MCF 10A (cell line): ENCODE measurements around the gene PDYN. TPM values are rescaled to one million over a fixed set of nuclear protein-coding genes. Genes with fewer than 3 reads are reported as not detected.

Source experiments
- BruUV-seq: library from RNA; stranded (reverse); fragments of 400-500 nt; replicated peaks from 2 replicates; lab custom pipeline; 2021; lab: Mats Ljungman, UMichigan
- CTCF ChIA-PET: fragments of 300-600 bp; sonication (Branson Sonifier 250); formaldehyde crosslinking; extraction: SDS; loops from one replicate; lab custom pipeline; 2021; ENCODE audit warnings: antibody characterized with exemption, inconsistent platforms; lab: Yijun Ruan, JAX
- POLR2A ChIA-PET: fragments of 300-600, 350-650 bp; sonication (Branson Sonifier 250); formaldehyde crosslinking; extraction: SDS; loops from one replicate; lab custom pipeline; 2020; ENCODE audit warnings: antibody characterized with exemption, inconsistent platforms; lab: Yijun Ruan, JAX
- DNase-seq: peaks from one replicate; pipeline ENCODE4 v3.0.0-alpha.2; 2018; ENCODE audit not compliant: unreplicated experiment
- H3K27ac Mint-ChIP-seq: one replicate; pipeline ENCODE4 v1.8.0; 2022; ENCODE audit warnings: mild to moderate bottlenecking, low read depth, mixed read lengths; ENCODE audit not compliant: unreplicated experiment
- H3K27me3 Mint-ChIP-seq: one replicate; pipeline ENCODE4 v1.8.0; 2022; ENCODE audit warnings: mixed read lengths; ENCODE audit not compliant: insufficient read depth, unreplicated experiment
- H3K36me3 Mint-ChIP-seq: one replicate; pipeline ENCODE4 v1.8.0; 2022; ENCODE audit warnings: mild to moderate bottlenecking, moderate library complexity, mixed read lengths; ENCODE audit not compliant: insufficient read depth, unreplicated experiment
- H3K4me1 Mint-ChIP-seq: one replicate; pipeline ENCODE4 v1.8.0; 2022; ENCODE audit warnings: mixed read lengths; ENCODE audit not compliant: insufficient read depth, unreplicated experiment
- H3K4me3 Mint-ChIP-seq: one replicate; pipeline ENCODE4 v1.8.0; 2022; ENCODE audit warnings: mild to moderate bottlenecking, moderate library complexity, mixed read lengths; ENCODE audit not compliant: unreplicated experiment
- H3K9me3 Mint-ChIP-seq: one replicate; pipeline ENCODE4 v1.8.0; 2022; ENCODE audit warnings: mixed read lengths; ENCODE audit not compliant: unreplicated experiment
- intact Hi-C: fragments of 100-400 bp; cut with micrococcal nuclease; formaldehyde crosslinking; loops from 2 replicates; pipeline ENCODE4 v1.14.1; 2022
- total RNA-seq: library from RNA; stranded (reverse); gene quantifications from 2 replicates; pipeline ENCODE4 v1.2.3, GENCODE V29; 2022
- TF ChIP-seq, protein P1 (sequence below): fragments of 200-600 bp; IDR thresholded peaks from one replicate; pipeline ENCODE4 v1.8.0; 2022; ENCODE audit warnings: antibody characterized with exemption, mild to moderate bottlenecking; ENCODE audit not compliant: unreplicated experiment

PDYN gene
- total RNA-seq, 1 experiment from 2014 or later = not detected

- intact Hi-C loops = loop anchor here (2.0 kb wide), 1 partner anchor 39 kb away; the partner anchor contains the start of gene SIRPA
- peaks cover 11% of the 10 kb centered on the region for H3K36me3 Mint-ChIP-seq
- ChIA-PET POLR2A (interaction anchor here (0.7 to 2.3 kb wide), 23 partner anchors 10 to 730 kb away, joined by 3 to 63 read pairs (median 4); partner anchors contain the start of genes IDH3B, NOP56 and SNRPB), CTCF (interaction anchor here (0.6 to 0.9 kb wide), 2 partner anchors 8 to 11 kb away, joined by 3 read pairs; no protein-coding TSS in a partner anchor)
- peak overlapping the region; percentile 43 for H3K4me3 Mint-ChIP-seq
- no peaks in the 10 kb centered on the region for H3K27me3 Mint-ChIP-seq
- H3K9me3 Mint-ChIP-seq = no peaks in the 10 kb centered on the region
- BruUV-seq = no TSS peak
- H3K27ac Mint-ChIP-seq = peak overlapping the region; percentile 86
- H3K4me1 Mint-ChIP-seq = peaks cover 43% of the 10 kb centered on the region
- DNase-seq = peak; percentile 91
- TF ChIP-seq, protein P1, sequence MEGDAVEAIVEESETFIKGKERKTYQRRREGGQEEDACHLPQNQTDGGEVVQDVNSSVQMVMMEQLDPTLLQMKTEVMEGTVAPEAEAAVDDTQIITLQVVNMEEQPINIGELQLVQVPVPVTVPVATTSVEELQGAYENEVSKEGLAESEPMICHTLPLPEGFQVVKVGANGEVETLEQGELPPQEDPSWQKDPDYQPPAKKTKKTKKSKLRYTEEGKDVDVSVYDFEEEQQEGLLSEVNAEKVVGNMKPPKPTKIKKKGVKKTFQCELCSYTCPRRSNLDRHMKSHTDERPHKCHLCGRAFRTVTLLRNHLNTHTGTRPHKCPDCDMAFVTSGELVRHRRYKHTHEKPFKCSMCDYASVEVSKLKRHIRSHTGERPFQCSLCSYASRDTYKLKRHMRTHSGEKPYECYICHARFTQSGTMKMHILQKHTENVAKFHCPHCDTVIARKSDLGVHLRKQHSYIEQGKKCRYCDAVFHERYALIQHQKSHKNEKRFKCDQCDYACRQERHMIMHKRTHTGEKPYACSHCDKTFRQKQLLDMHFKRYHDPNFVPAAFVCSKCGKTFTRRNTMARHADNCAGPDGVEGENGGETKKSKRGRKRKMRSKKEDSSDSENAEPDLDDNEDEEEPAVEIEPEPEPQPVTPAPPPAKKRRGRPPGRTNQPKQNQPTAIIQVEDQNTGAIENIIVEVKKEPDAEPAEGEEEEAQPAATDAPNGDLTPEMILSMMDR = no peak
Measured at GRCh38 chr20:1934156-1934555, 59.7 kb downstream of the PDYN start.

DNA sequence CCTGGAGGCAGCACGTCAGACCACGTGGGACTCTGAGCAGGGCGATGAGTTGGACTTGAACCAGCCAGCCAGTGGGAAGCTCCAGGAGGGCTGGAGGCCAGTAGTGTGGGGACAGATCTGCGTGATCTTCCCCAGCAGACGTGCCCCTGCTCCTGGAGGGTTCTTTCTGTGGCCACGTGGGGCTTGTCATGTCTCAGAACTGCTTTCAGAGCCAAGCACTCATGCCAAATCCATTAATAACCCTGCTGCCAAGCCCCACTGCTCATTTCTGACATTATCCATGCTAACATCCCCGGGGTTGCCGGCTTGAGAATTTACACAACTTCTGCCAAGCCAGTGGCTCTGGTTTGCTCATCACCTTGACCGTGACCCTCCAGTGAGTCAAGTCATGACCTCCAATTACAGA lies 60.4 kb downstream of the PDYN start:
- no peaks in the 10 kb centered on the region for H3K27me3 Mint-ChIP-seq
- no peak overlapping the region for H3K4me3 Mint-ChIP-seq
- BruUV-seq = no TSS peak
- TF ChIP-seq, protein P1 = no peak
- no peaks in the 10 kb centered on the region for H3K9me3 Mint-ChIP-seq
- intact Hi-C loops = no loop called here
- CTCF ChIA-PET = interaction anchor here (0.6 kb wide), 3 partner anchors 10 to 27 kb away, joined by 3 read pairs; no protein-coding TSS in a partner anchor
- peaks cover 43% of the 10 kb centered on the region for H3K4me1 Mint-ChIP-seq
- peak; percentile 80 for DNase-seq
- no peak overlapping the region for H3K27ac Mint-ChIP-seq
- POLR2A ChIA-PET = interaction anchor here (0.6 to 2.3 kb wide), 2 partner anchors 11 to 37 kb away, joined by 3 to 10 read pairs; no protein-coding TSS in a partner anchor
- H3K36me3 Mint-ChIP-seq = peaks cover 12% of the 10 kb centered on the region

DNA sequence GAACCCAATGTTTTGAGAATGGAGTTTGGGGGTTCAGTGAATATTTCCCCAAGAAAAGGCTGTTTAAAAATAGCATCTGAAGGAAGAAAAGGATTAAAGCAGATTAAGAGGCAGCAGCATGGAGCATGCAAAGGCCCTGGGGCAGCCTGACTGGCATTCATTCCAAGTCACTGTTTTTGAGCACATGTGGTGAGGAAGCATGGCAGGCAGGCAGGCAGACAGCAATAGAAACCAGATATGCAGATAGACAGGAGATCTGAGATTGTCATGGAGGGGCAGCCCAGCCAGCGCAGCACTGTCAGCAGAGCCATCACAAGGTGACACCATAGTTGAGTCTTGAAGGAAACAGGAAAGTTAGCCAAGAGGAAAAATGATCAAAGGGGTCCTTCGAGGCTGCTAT lies 60.9 kb downstream of the PDYN start:
- Mint-ChIP-seq H3K36me3 (peaks cover 12% of the 10 kb centered on the region), H3K27me3 (no peaks in the 10 kb centered on the region), H3K4me3 (no peak overlapping the region), H3K9me3 (no peaks in the 10 kb centered on the region), H3K4me1 (peaks cover 43% of the 10 kb centered on the region), H3K27ac (no peak overlapping the region)
- DNase-seq = no peak
- TF ChIP-seq, protein P1 = no peak
- intact Hi-C loops = no loop called here
- POLR2A ChIA-PET = interaction anchor here (0.6 to 1.9 kb wide), 2 partner anchors 11 kb away, joined by 3 to 7 read pairs; no protein-coding TSS in a partner anchor
- no TSS peak for BruUV-seq
- CTCF ChIA-PET = interaction anchor here (0.6 to 1.4 kb wide), 3 partner anchors 27 to 410 kb away, joined by 3 to 7 read pairs (median 3); no protein-coding TSS in a partner anchor

- Mint-ChIP-seq H3K36me3 (peaks cover 12% of the 10 kb centered on the region), H3K9me3 (no peaks in the 10 kb centered on the region), H3K4me1 (peaks cover 40% of the 10 kb centered on the region), H3K4me3 (no peak overlapping the region), H3K27ac (no peak overlapping the region), H3K27me3 (no peaks in the 10 kb centered on the region)
- ChIA-PET CTCF (interaction anchor here (0.6 to 1.4 kb wide), 5 partner anchors 34 to 428 kb away, joined by 3 to 7 read pairs (median 3); no protein-coding TSS in a partner anchor), POLR2A (interaction anchor here (0.8 to 1.9 kb wide), 2 partner anchors 12 to 13 kb away, joined by 3 to 7 read pairs; no protein-coding TSS in a partner anchor)
- no peak for DNase-seq
- BruUV-seq = no TSS peak
- intact Hi-C loops = no loop called here
- TF ChIP-seq, protein P1 = no peak
Measured at GRCh38 chr20:1931830-1932229, 62.0 kb downstream of the PDYN start.
